HG03045 (cell line): ENCODE measurements around the gene GRIA3.

Source experiments
- ATAC-seq: cut with Tn5 transposase; IDR thresholded peaks from one replicate; pipeline ENCODE4 v1.9.1; 2021; ENCODE audit warnings: mild to moderate bottlenecking, moderate library complexity; ENCODE audit not compliant: unreplicated experiment

GRIA3 gene

DNA sequence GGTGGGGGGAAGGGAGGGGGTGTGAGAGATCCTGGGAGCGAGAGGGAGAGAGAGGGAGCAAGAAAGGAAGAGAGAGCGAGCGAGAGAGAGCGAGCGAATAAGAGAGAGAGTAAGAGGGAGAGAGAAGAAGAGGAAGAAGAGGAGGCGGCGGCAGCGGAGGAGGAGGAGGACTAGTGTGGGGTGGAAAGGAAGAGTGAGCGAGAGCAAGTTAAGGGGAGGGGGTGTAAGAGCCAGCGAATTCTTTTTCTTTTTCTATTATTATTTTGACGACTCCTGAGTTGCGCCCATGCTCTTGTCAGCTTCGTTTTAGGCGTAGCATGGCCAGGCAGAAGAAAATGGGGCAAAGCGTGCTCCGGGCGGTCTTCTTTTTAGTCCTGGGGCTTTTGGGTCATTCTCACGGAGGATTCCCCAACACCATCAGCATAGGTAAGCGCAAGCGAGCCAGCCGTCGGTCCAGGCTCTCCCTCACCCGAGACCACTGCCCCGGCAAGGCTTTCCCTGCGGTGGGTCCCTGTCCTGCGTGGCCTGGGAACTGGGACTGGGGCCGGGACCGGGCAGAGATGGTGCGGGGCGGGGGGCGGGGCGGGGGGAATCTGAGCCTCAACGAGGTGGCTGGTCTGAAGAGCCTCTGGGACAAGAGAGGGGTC, at the start of gene GRIA3:
Gene GRIA3 (plus strand): TSS at position 60 of the 647 bp plus-strand sequence. CDS start 258 bp downstream, at position 318.
- no peak for ATAC-seq

DNA sequence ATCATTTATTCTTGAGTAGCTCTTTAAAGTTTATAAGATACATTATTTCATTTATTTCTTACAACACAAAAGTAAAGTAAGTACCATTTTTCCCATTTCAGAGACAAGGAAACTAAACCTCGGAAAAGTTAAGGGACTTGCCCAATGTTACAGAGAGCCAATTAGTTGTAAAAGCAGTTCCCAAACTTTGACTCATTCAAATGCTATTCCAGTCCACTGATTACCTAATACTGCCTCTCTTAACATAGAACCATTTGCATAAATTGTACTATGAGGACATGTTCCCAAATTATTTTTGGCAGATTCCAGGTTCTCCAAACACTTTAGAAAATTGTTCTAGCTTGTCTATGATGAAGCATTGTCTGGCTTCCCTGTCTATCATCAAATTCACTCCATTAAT, 45.6 kb upstream of the GRIA3 start:
- ATAC-seq: no peak

GRCh38 chrX:123140454-123140853, 43.6 kb upstream of the GRIA3 start:
- no peak for ATAC-seq

DNA sequence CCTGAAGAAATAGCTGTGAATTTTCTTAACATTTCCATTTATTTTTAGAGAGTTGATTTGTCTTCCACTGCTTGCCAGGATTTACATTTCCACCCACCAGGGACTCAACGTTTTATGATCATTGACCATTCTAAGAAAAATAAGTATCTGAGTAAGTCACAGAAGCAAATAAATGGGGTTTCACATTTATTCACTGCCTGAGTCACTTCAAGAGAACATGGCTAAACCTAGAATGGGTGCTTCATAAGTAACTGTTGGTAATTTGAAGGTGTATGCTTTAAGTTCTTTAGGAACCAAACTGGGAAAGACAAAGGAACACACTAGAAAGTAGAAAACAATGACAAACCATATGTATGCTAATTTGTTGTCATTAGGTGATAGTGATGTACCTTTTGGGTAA, 43.2 kb upstream of the GRIA3 start:
- ATAC-seq: no peak

DNA sequence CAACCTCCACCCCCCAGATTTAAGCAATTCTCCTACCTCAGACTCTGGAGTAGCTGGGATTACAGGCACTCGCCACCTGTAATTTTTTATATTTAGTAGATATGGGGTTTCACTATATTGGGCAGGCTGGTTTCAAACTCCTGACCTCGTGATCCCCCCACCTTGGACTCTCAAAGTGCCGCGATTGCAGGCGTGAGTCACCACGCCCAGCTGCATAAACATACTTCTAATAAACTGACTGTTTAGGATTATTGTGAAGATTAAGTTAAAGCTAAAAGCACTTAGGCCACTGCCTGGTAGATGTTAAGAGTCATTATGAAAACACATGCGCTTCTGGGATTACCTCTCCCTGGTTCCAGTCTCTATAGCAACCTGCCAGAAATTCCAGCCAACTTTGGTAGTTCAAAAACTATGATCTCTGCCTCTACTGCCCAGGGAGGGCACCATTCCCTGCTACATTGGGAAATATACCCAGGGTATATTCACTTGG, 30.2 kb upstream of the GRIA3 start:
- ATAC-seq: no peak

GRCh38 chrX:123155327-123155726, 28.8 kb upstream of the GRIA3 start:
- ATAC-seq: no peak

DNA sequence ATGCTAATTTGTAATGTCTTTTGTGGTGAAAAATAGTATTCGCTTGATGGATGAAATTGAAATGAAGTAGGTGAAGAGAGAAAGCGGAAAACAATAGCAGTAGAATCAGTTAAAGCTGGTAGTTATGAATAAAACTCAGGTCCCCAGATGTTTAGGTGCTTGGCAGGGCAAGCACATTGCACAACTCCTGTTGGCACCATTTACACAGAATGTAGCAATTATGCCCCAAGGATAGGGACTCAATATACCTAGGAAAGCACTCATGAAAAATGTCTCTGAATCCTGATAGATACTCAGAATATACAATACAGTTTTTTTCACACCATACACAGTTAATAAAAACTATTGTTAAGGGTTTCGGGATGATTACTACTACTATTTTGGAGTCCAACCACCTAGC, 26.5 kb upstream of the GRIA3 start:
- ATAC-seq: no peak

- no peak for ATAC-seq
These were observed 24.7 kb upstream of the GRIA3 start for GRCh38 chrX:123159403-123159802.

DNA sequence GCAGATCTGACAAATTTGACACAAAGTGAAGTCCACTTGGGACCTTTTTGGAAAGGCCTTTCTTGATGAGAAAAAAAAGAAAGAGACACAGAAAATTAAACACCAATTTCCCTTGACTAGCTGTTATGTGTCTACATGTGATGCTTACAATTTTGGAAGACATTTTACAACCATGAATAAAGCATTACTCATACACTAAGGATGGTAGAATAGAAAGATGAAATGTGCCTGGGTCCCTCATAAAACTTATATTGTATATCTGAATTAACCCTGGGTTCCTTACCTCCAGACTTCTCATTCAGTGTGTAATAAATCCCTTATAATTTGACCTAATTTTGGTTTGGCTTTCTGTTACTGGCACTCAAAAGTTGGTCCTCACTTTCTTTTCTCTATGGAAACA, 16.5 kb upstream of the GRIA3 start:
- ATAC-seq: no peak

DNA sequence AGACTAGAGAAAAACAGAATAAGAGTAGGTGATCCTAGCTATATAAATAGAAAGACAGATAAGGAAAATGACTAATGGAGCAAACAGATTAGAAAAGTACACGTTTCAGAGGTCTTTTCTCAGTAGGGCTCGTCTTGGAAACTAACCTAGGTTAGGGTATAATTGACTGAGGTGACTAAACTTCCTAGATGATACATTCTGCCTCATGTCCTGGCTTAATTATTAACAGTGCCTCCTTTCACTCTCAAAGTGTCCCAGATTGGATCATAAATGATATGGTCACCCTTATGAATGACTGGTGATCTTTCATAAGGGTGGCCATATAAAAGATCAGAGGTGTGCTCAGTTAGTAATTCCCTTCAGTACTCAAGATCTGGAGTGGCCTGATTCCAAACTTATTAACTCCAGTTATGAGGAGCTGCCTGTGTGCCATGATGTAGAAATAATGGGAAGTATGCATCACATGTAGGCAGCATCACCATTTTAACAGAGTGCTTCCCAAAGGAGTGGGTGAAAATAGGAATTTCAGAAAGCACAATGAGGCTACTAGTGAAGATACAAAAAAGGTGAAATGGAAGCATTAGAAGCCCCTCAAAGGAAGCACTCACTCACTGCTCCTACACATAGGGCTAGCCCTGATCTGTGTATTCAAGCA, 14.7 kb upstream of the GRIA3 start:
- no peak for ATAC-seq

DNA sequence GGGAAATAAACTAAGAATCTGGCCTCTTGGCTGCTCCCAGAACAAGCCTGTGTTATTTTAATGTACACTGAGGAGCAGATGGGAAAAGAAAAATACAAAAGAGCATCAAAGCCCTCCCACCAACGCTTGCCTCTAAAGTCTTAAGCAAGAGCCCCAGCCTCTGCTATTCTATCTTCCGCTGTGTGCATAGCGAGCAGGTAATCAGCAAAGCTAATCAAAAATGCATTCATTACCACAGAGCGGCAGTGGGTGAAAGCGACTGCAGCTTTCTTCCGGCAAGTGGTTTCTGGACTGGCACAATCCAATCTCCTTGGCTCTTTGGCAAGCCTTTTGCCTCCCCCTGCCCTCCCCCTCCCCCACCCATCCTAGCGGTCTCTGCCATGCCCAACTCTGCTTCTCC, 13.5 kb upstream of the GRIA3 start:
- ATAC-seq: no peak

- no peak for ATAC-seq
These were observed 12.3 kb upstream of the GRIA3 start for GRCh38 chrX:123171781-123172180.

- no peak for ATAC-seq
These were observed 11.2 kb upstream of the GRIA3 start for GRCh38 chrX:123172869-123173268.

GRCh38 chrX:123173833-123174232, 10.2 kb upstream of the GRIA3 start:
- ATAC-seq: no peak

GRCh38 chrX:123175366-123176122, 8.5 kb upstream of the GRIA3 start:
- ATAC-seq: no peak

DNA sequence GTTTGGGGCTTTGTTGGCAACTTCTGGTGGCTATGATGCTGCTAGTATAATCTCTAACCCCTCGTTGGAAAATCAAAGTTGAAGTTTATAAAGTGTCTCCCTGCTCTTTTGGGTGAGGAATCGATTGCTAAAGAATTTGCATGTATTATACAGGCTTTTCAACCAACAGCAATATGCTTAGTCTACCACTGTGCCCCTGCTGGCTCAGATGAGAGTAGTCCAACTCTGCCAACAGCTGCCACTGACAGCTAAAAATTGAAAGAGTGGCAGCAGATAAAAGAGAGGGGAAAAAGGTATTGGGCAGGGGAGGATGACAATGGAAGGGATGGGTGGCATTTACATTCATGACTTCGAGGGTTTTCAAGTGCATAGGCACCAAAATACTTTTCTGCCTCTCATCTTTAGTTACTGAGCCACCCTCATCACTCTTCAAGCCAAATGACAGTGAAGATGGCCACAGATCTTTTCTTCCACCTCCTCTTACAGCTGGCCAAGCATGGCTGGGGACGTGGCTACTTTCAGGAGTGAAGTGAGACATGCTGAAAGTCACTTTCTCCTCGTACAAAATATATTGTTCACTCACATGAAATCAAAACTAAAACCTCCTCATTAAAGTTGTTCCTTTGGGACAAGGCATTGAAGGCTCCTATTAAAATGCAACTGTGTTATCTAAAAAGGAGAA, 2.7 kb upstream of the GRIA3 start:
- ATAC-seq: no peak

GRCh38 chrX:123184866-123185276, 793 bp downstream of the GRIA3 start:
- no peak for ATAC-seq

DNA sequence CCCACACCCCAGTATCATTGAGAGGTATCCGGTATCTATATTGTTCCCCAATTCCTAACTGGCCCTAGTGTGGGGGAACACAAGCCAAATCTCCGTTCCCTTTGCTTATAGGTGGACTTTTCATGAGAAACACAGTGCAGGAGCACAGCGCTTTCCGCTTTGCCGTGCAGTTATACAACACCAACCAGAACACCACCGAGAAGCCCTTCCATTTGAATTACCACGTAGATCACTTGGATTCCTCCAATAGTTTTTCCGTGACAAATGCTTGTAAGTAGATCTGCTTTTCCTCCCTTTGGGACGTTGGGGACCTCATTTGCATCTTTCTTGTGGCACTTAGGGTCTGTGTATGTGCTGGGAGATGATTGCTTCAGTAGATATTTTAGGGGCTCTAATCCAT, 1.6 kb downstream of the GRIA3 start:
- ATAC-seq: no peak

DNA sequence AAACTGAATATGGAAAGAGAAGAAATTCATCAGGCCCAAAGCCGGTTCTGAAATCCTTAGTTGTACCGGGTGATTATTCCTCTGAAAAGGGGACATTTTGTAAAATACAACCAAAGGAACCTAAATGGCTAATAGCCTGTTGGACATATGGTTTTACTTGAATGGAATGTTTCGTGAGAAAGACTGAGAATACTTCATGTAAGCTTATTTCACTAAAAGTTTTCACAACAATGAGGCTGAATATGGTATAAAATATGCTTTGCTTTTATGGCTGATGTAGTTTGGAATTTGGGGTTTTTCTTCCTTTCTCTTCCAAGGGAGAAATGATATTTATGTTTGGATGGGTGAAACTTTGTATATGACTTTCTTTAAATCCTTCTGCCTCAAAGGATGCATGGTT, 2.7 kb downstream of the GRIA3 start:
- no peak for ATAC-seq

DNA sequence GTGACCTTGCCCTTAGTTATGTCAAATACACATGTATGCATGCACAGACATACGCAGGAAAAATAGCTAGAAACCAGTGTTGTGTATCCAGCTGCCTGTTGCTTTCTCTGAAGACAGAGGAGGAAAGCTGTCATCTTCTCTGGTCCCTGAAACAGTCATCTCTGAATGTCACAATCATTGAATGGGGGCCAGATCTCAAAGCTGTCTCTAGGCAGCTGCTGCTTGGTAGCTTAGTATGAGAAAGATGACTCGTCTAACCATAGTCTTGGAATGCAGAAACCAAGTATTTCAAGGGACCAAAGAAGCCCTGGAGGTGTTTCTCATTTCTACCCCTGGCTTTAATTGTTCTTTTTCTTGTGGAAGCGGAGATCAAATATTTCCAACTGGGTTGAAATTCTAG, 4.0 kb downstream of the GRIA3 start:
- no peak for ATAC-seq

DNA sequence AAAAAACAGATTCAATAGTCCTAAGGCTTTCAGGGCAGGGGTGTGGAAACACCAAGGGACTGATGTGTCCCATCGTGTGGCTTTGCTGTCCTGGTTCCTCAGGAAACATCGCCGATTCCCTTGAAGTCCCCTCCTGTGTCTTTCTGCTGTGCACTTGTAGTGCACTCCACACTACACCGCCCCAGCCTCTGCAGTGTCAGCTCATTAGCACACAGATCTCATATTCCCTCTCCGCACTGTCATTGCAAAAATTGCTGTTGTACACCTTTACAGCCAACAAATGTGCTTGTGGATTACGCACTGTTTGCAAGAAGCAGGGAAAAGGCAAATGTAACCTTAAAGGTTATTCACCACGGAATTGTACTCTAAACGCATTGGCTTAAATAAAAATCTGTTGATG, 5.3 kb downstream of the GRIA3 start:
- no peak for ATAC-seq
